ENCODE results near the gene EEF1AKMT1.

Gene EEF1AKMT1

DNA sequence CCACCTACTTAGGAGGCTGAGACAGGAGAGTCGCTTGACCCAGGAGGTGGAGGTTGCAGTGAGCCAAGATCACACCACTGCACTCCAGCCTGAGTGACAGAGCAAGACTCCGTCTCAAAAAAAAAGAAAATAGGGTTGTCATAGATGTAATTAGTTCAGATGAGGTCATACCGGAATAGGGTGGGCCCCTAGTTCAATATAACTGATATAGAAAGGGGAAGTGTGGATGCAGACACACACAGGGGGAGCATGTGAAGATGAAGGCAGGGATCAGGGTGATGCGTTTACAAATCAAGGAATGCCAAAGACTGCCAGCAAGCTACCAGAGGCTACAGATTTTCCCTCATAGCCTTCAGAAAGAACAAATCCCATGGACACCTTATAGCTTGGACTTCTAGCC, 24.3 kb upstream of the EEF1AKMT1 start:
- DNase-seq (ENCODE audit: low read depth in 2 of 2) = no peak
- no peak overlapping the region for H3K4me3 ChIP-seq (replicated peaks in 1 of 2; ENCODE audit: low read depth in 2 of 2, low read length in 2 of 2)
- TF ChIP-seq, protein P1, sequence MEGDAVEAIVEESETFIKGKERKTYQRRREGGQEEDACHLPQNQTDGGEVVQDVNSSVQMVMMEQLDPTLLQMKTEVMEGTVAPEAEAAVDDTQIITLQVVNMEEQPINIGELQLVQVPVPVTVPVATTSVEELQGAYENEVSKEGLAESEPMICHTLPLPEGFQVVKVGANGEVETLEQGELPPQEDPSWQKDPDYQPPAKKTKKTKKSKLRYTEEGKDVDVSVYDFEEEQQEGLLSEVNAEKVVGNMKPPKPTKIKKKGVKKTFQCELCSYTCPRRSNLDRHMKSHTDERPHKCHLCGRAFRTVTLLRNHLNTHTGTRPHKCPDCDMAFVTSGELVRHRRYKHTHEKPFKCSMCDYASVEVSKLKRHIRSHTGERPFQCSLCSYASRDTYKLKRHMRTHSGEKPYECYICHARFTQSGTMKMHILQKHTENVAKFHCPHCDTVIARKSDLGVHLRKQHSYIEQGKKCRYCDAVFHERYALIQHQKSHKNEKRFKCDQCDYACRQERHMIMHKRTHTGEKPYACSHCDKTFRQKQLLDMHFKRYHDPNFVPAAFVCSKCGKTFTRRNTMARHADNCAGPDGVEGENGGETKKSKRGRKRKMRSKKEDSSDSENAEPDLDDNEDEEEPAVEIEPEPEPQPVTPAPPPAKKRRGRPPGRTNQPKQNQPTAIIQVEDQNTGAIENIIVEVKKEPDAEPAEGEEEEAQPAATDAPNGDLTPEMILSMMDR (IDR thresholded peaks at IDR 0.05; ENCODE audit: low read depth, low read length) = no peak

DNA sequence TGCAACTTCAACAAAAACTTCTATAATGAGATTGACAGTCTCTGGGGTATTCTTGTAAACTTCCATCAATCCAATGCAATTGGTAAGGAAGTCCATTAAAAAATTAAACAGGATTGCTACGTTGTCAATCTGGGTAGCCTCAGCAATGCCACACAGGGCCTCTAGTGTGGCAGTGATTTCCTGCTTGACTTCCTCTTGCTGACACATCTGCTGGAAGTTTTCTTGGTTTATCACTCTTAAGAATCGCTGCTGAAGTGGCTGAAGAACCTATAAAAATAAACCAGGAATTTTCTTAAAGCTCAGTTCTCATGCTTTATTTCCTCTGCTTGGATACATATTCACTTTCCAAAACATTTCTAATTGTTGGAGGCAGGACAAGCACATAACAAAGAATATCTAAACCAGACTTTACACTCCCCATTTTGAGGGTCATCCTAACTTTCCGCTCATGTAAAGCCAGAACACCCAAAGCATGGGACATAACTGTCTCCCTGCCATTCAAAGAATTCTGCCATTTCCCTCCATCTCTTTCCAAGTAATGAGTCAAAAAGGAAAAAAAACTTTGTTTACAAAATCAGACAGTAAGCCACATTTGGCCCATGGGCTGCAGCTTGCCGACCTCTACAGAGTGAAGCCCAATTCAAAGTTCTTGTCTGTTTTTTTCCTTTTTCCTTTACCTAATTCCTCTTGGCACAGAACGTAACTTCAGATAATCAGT, 23.2 kb upstream of the EEF1AKMT1 start:
- TF ChIP-seq, protein P1 (IDR thresholded peaks at IDR 0.05; ENCODE audit: low read depth, low read length) = no peak
- no peak overlapping the region for H3K4me3 ChIP-seq (replicated peaks in 1 of 2; ENCODE audit: low read depth in 2 of 2, low read length in 2 of 2)
- peak in 1 of 2 donors; percentile 10 for DNase-seq (ENCODE audit: low read depth in 2 of 2)

DNA sequence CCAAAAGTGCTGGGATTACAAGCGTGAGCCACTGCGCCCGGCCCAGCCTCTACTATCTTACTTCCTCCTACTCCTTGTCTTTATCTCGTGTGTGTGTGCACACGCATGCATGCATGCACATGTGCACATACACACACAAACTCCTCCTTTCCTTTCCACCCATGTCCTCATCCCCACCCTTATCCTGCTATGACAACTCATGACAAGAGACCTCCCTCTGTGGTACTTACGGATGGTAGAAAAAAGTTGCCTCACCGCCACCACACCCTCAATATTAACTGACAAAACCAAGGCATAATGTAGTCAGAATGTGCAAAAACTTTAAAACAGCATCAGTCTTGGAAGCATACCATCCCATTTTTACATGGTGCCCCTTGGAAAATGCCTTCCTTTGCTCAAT, 15.9 kb upstream of the EEF1AKMT1 start:
- DNase-seq (ENCODE audit: low read depth in 2 of 2) = no peak
- TF ChIP-seq, protein P1 (IDR thresholded peaks at IDR 0.05; ENCODE audit: low read depth, low read length) = no peak
- no peak overlapping the region for H3K4me3 ChIP-seq (replicated peaks in 1 of 2; ENCODE audit: low read depth in 2 of 2, low read length in 2 of 2)

DNA sequence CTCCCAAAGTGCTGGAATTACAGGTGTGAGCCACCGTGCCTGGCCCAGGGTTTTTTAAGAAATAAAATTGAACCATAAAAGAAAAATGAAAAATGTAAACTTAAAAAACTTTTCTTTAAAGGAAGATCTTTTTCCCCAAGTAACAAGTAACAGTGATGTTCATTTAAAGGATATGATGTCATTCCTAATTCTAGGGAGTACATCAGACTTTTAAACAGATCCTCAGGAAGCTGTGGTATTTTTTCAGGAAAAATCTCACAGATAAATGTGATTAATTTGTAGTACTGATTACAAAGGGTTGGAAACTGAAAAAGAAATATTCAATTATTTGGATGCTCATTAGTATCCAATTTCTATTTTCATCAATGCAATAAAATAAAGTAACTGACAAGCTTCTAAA, 14.6 kb upstream of the EEF1AKMT1 start:
- H3K4me3 ChIP-seq (replicated peaks in 1 of 2; ENCODE audit: low read depth in 2 of 2, low read length in 2 of 2) = no peak overlapping the region
- TF ChIP-seq, protein P1 (IDR thresholded peaks at IDR 0.05; ENCODE audit: low read depth, low read length) = no peak
- DNase-seq (ENCODE audit: low read depth in 2 of 2) = no peak

DNA sequence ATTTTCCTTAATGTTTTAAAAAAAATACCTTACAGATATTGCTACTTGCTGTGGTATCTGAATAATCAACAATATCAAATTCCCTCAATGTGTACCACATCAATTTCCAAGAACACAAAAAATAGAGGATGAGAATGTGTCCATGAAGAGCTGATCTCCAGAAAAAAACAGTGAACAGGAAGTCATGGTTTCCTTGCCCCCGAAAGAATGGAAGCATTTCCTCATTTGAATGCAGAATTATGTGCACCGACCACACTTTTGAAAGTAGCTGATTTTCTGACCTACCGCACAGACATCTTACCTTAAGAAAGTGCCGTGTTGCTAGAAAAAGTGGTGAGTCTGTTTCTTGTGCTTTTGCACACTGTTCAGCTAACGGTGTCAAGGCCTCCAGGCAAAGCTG, 13.4 kb upstream of the EEF1AKMT1 start:
- DNase-seq (ENCODE audit: low read depth in 2 of 2) = no peak
- TF ChIP-seq, protein P1 (IDR thresholded peaks at IDR 0.05; ENCODE audit: low read depth, low read length) = no peak

DNA sequence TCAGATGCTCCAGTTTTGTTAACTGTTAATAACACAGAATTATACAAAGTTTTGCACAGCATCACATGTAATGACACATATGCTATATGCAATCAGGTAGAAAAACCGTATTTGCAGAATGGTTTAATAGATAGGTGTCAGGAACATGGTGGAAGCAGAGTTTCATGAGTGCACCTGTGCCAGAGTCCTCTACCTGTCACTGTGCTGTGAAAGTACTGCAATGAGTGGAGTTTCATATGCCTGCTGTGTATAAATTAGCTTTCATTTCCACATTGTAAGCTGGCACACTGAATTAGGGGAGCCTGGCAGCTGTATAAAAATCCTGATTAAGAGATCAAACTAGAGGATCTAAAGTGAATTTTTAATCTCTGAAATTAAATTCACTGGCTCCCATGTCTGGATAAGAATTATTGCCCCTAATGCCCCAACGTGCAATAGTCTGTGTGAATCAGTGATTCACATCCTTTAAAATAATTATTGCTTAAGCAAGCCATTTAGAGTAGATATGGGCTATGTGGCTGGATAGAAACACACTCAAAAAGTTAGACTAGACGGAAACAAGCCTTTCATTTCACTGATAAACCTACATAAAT, 8.5 kb upstream of the EEF1AKMT1 start:
- TF ChIP-seq, protein P1 (IDR thresholded peaks at IDR 0.05; ENCODE audit: low read depth, low read length) = no peak
- no peak overlapping the region for H3K4me3 ChIP-seq (replicated peaks in 1 of 2; ENCODE audit: low read depth in 2 of 2, low read length in 2 of 2)
- DNase-seq (ENCODE audit: low read depth in 2 of 2) = no peak

More for the DNA sequence above, 13.4 kb upstream of the EEF1AKMT1 start:
- H3K4me3 ChIP-seq (replicated peaks in 1 of 2; ENCODE audit: low read depth in 2 of 2, low read length in 2 of 2) = no peak overlapping the region
